NT2/D1 (cell line): ENCODE measurements around the gene METTL15.
"Not testable (repeated sequence)": the region's sequence is repeated elsewhere in the genome, so short reads cannot be mapped to it uniquely, and the experiment has no call there.

Experiments
- SUZ12 ChIP-seq: IDR thresholded peaks from 2 replicates; pipeline ENCODE4 v1.6.1; 2011; ENCODE audit not compliant: insufficient read length, insufficient read depth; ENCODE audit errors: extremely low read depth
- ZNF274 ChIP-seq: IDR thresholded peaks from 2 replicates; pipeline ENCODE4 v1.6.1; 2011; ENCODE audit warnings: mild to moderate bottlenecking, low read depth, low read length

- TF ChIP-seq ZNF274, SUZ12: not testable (repeated sequence)
These were observed 21.0 kb upstream of the METTL15 start for GRCh38 chr11:28087192-28087591.
